PC-9 (cell line): ENCODE measurements around the gene LTB. TPM values are rescaled to one million over a fixed set of nuclear protein-coding genes. Genes with fewer than 3 reads are reported as not detected.
A peak's percentile ranks its signal among the peaks of the same experiment; 100 is the strongest.

Source experiments
- BruUV-seq: library from RNA; stranded (reverse); fragments of 400-500 nt; replicated peaks from 2 replicates; lab custom pipeline; 2021; lab: Mats Ljungman, UMichigan
- CTCF ChIA-PET: fragments of 300-600 bp; sonication (Branson Sonifier 250); formaldehyde crosslinking; loops from one replicate; lab custom pipeline; 2022; ENCODE audit warnings: antibody characterized with exemption; lab: Charles Lee
- POLR2A ChIA-PET: fragments of 300-600 bp; sonication (Branson Sonifier 250); formaldehyde crosslinking; loops from one replicate; lab custom pipeline; 2022; ENCODE audit warnings: antibody characterized with exemption; ENCODE audit not compliant: unreplicated experiment; lab: Charles Lee
- DNase-seq, 2 experiments: peaks; one replicate each; pipeline versions ENCODE4 v3.0.0 to v3.0.0-alpha.2; 2015 to 2022; ENCODE audit warnings: mixed read lengths in 1 of 2
- H2AFZ ChIP-seq: fragments of 200-600 bp; sonication (generic); 2 replicates; pipeline ENCODE4 v1.8.1; 2017; ENCODE audit warnings: antibody characterized with exemption
- H3F3A ChIP-seq: fragments of 200-600 bp; sonication (generic); 2 replicates; pipeline ENCODE4 v1.8.1; 2017; ENCODE audit warnings: antibody characterized with exemption, mild to moderate bottlenecking, low read depth; ENCODE audit not compliant: insufficient read depth
- H3K27ac ChIP-seq: fragments of 200-600 bp; sonication (generic); 2 replicates; pipeline ENCODE4 v1.6.1; 2016; ENCODE audit warnings: mixed run types
- H3K27me3 ChIP-seq: fragments of 200-600 bp; sonication (generic); 2 replicates; pipeline ENCODE4 v1.6.1; 2016; ENCODE audit warnings: low read depth, mixed run types; ENCODE audit not compliant: insufficient read depth
- H3K36me3 ChIP-seq: fragments of 200-600 bp; sonication (generic); 2 replicates; pipeline ENCODE4 v1.6.1; 2016; ENCODE audit warnings: low read depth, mixed run types
- H3K4me1 ChIP-seq: fragments of 200-600 bp; sonication (generic); replicated peaks from 2 replicates; pipeline ENCODE4 v1.6.1; 2016; ENCODE audit warnings: mixed run types; ENCODE audit not compliant: insufficient read depth
- H3K4me2 ChIP-seq: fragments of 200-600 bp; sonication (generic); 2 replicates; pipeline ENCODE4 v1.6.1; 2017; ENCODE audit warnings: mixed run types
- H3K4me3 ChIP-seq: fragments of 200-600 bp; sonication (generic); 2 replicates; pipeline ENCODE4 v1.6.1; 2016; ENCODE audit warnings: mixed run types
- H3K79me2 ChIP-seq: fragments of 200-600 bp; sonication (generic); 2 replicates; pipeline ENCODE4 v1.6.1; 2017; ENCODE audit warnings: low read depth, mixed run types
- H3K9me2 ChIP-seq: fragments of 200-600 bp; sonication (generic); 2 replicates; pipeline ENCODE4 v1.8.1; 2017; ENCODE audit warnings: mild to moderate bottlenecking; ENCODE audit not compliant: insufficient read depth
- H3K9me3 ChIP-seq: fragments of 200-600 bp; sonication (generic); 2 replicates; pipeline ENCODE4 v1.8.1; 2016; ENCODE audit warnings: low read depth; ENCODE audit not compliant: insufficient read depth
- H4K20me1 ChIP-seq: fragments of 200-600 bp; sonication (generic); 2 replicates; pipeline ENCODE4 v1.8.1; 2017; ENCODE audit not compliant: insufficient read depth
- EZH2 ChIP-seq: fragments of 200-600 bp; sonication (generic); IDR thresholded peaks from 2 replicates; pipeline ENCODE4 v1.8.0; 2017; ENCODE audit warnings: antibody characterized with exemption, low read depth
- intact Hi-C: fragments of 100-400 bp; cut with micrococcal nuclease; formaldehyde crosslinking; loops from one replicate; pipeline ENCODE4 v1.10.0; 2022; ENCODE audit not compliant: unreplicated experiment
- total RNA-seq: library from RNA; stranded (reverse); gene quantifications from 2 replicates; pipeline ENCODE4 v1.2.3, GENCODE V29; 2021
- TF ChIP-seq, protein P1 (sequence below): fragments of 200-600 bp; sonication (generic); conservative IDR thresholded peaks from 2 replicates; pipeline ENCODE4 v1.6.1; 2017; ENCODE audit warnings: mixed run types, antibody characterized with exemption, mild to moderate bottlenecking, moderate library complexity

LTB gene
- total RNA-seq, 1 experiment from 2014 or later = not detected

DNA sequence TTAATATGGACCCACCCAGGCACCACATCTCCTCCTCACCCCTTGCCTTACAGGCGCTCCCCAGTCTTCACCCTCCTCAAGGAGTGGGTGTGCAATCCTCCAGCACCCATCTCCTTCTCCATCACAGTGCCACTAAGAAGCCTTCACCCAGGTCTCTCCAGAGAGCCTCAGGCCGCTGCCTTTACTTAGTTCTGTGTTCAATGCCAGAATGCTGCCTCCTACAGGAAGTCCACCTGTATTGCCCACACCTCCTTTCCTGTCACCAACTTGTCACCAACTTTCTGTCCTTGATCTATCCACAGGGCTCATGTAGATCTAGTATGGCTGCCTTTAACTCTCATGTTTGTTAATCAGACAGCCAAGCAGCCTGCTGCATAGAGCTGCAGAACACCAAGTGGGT is 3.3 kb upstream of the LTB start:
- Histone ChIP-seq H3K79me2 (no peaks in the 10 kb centered on the region), H3K9me2 (no peaks in the 10 kb centered on the region), H3K4me1 (no peaks in the 10 kb centered on the region), H3K9me3 (no peaks in the 10 kb centered on the region), H3F3A (no peaks in the 10 kb centered on the region), H3K4me3 (no peak overlapping the region), H3K27ac (no peak overlapping the region), H2AFZ (no peak overlapping the region), H4K20me1 (no peaks in the 10 kb centered on the region), H3K4me2 (no peak overlapping the region), H3K27me3 (no peaks in the 10 kb centered on the region), H3K36me3 (no peaks in the 10 kb centered on the region)
- no peak for DNase-seq
- CTCF ChIA-PET = no interaction called here
- no TSS peak for BruUV-seq
- TF ChIP-seq, protein P1, sequence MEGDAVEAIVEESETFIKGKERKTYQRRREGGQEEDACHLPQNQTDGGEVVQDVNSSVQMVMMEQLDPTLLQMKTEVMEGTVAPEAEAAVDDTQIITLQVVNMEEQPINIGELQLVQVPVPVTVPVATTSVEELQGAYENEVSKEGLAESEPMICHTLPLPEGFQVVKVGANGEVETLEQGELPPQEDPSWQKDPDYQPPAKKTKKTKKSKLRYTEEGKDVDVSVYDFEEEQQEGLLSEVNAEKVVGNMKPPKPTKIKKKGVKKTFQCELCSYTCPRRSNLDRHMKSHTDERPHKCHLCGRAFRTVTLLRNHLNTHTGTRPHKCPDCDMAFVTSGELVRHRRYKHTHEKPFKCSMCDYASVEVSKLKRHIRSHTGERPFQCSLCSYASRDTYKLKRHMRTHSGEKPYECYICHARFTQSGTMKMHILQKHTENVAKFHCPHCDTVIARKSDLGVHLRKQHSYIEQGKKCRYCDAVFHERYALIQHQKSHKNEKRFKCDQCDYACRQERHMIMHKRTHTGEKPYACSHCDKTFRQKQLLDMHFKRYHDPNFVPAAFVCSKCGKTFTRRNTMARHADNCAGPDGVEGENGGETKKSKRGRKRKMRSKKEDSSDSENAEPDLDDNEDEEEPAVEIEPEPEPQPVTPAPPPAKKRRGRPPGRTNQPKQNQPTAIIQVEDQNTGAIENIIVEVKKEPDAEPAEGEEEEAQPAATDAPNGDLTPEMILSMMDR = peak; percentile 60
- no peak for TF ChIP-seq EZH2
- POLR2A ChIA-PET = no interaction called here
- intact Hi-C loops = no loop called here

DNA sequence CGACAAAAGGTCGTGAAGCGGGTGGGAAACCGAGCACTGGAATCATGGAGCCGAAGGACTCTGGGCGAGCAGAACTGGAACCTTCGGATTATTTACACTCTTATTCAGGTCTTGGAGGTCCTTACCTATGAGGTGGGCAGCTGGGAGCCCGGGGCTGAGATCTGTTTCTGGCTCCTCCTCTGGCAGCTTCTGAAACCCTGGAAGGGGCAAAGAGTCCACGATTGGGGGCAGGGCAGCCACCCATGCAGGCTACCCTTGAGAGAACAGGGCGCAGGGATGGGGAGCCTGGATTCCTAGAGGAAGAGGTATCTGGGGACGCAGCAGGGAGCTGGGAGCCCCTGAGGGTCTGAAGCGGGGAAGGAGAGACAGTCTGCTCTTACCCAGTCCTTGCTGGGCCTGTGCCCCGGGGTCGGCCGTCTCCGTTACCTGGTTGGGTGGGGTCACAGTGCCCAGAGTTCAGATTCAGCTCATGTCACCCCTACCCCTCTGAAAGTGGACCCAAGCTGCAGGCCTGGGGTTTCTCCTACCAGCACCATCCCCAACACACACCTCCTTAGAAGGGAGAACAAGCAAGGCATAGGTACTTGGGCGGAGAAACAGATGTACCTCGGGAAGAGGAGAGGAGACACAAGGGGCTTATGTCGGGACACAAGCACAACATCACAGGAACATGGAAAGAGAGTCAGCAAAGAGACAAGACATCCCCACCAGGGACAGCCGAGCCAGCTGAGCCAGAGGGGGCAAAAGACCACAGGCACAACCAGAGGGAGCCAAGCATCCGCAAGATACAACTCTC is 592 bp downstream of the LTB start:
- DNase-seq = no peak
- no peaks in the 10 kb centered on the region for H3K9me3 ChIP-seq
- H3K4me2 ChIP-seq = peak overlapping the region; percentile 91
- CTCF ChIA-PET = interaction anchor here (2.2 kb wide), 1 partner anchor 17 kb away, joined by 11 read pairs; no protein-coding TSS in a partner anchor
- BruUV-seq = no TSS peak
- H3K9me2 ChIP-seq = no peaks in the 10 kb centered on the region
- H3K4me1 ChIP-seq = 0 out of 2 replicates have a peak, but pooled peaks cover 5% of the 10 kb centered on the region
- peak overlapping the region; percentile 99 for H2AFZ ChIP-seq
- H3K79me2 ChIP-seq = no peaks in the 10 kb centered on the region
- TF ChIP-seq EZH2 = no peak
- TF ChIP-seq, protein P1 = no peak
- no peak overlapping the region for H3K27ac ChIP-seq
- POLR2A ChIA-PET = interaction anchor here (1.2 kb wide), 1 partner anchor 28 kb away, joined by 4 read pairs; no protein-coding TSS in a partner anchor
- H3K27me3 ChIP-seq = no peaks in the 10 kb centered on the region
- H4K20me1 ChIP-seq = no peaks in the 10 kb centered on the region
- no peaks in the 10 kb centered on the region for H3K36me3 ChIP-seq
- intact Hi-C loops = loop anchor here (1.0 kb wide), 1 partner anchor 21 kb away; no protein-coding TSS in a partner anchor
- H3F3A ChIP-seq = peaks cover 5% of the 10 kb centered on the region; the same call in 1 of the 2 replicates
- peak overlapping the region; percentile 71 for H3K4me3 ChIP-seq

DNA sequence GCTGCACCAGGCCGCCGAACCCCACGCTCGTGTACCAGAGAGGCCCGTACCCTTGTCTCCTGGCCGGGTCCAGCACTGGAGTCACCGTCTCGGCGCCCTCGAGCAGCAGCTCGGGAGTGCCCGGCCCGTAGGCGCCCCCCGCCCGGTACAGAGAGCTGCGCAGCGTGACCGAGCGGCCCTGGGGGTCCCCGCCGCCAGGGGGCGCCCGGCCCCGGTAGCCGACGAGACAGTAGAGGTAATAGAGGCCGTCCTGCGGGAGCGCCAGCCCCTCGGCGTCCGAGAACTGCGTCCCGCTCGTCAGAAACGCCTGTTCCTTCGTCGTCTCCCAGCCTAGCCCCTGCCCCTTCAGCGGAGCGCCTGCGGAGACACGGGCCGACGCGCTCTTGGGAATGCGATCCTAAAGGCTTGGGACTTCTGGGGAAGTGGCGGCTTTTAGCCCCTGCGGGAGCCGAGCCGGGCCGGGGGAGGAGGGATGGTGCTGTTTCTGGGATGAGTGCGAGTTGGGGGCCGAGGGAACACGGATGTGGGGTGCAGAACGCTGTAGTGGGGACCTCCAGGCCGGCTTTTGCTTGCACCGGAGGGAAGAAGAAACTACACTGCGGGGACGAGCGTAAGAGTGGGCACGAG is 1.3 kb downstream of the LTB start:
- 0 out of 2 replicates have a peak, but pooled peaks cover 5% of the 10 kb centered on the region for H3K4me1 ChIP-seq
- DNase-seq = peak in 1 of 2 experiments; percentile 80
- H3K9me3 ChIP-seq = no peaks in the 10 kb centered on the region
- H3F3A ChIP-seq = peaks cover 5% of the 10 kb centered on the region; the same call in 1 of the 2 replicates
- BruUV-seq = no TSS peak
- H3K9me2 ChIP-seq = no peaks in the 10 kb centered on the region
- peak overlapping the region; percentile 99 for H2AFZ ChIP-seq
- H3K79me2 ChIP-seq = no peaks in the 10 kb centered on the region
- 0 out of 2 replicates have a peak, but pooled peaks cover under 1% of the 10 kb centered on the region for H3K27me3 ChIP-seq
- TF ChIP-seq EZH2 = no peak
- TF ChIP-seq, protein P1 = peak; percentile 95
- H3K36me3 ChIP-seq = no peaks in the 10 kb centered on the region
- peak overlapping the region; percentile 91 for H3K4me2 ChIP-seq
- peak overlapping the region; percentile 71 for H3K4me3 ChIP-seq
- ChIA-PET POLR2A (interaction anchor here (1.2 kb wide), 1 partner anchor 29 kb away, joined by 4 read pairs; no protein-coding TSS in a partner anchor), CTCF (interaction anchor here (2.2 kb wide), 1 partner anchor 17 kb away, joined by 11 read pairs; no protein-coding TSS in a partner anchor)
- H4K20me1 ChIP-seq = no peaks in the 10 kb centered on the region
- H3K27ac ChIP-seq = no peak overlapping the region
- intact Hi-C loops = loop anchor here (1.0 kb wide), 1 partner anchor 21 kb away; no protein-coding TSS in a partner anchor
